Loucy (cell line): ENCODE measurements around the gene ISM1.

Experiments
- H2AFZ ChIP-seq: fragments of 200-600 bp; sonication (generic); 2 replicates; pipeline ENCODE4 v1.6.0; 2016; ENCODE audit warnings: antibody characterized with exemption, mild to moderate bottlenecking, low read length, moderate library complexity
- H3F3A ChIP-seq: fragments of 200-600 bp; 2 replicates; pipeline ENCODE4 v1.6.0; 2016; ENCODE audit warnings: antibody characterized with exemption, low read depth, mild to moderate bottlenecking
- H3K27me3 ChIP-seq: fragments of 200-600 bp; sonication (generic); 2 replicates; pipeline ENCODE4 v1.6.1; 2014; ENCODE audit warnings: low read length, mild to moderate bottlenecking; ENCODE audit not compliant: insufficient read depth, poor library complexity, severe bottlenecking
- H3K36me3 ChIP-seq: fragments of 200-600 bp; sonication (generic); 2 replicates; pipeline ENCODE4 v1.6.1; 2016; ENCODE audit warnings: low read length; ENCODE audit not compliant: insufficient read depth
- H3K4me1 ChIP-seq: fragments of 200-600 bp; sonication (generic); 2 replicates; pipeline ENCODE4 v1.5.1; 2014; ENCODE audit warnings: low read length, mild to moderate bottlenecking; ENCODE audit not compliant: insufficient read depth, poor library complexity, severe bottlenecking
- H3K4me2 ChIP-seq: fragments of 200-600 bp; sonication (generic); 2 replicates; pipeline ENCODE4 v1.6.0; 2014; ENCODE audit warnings: antibody characterized with exemption, low read length, low read depth, mild to moderate bottlenecking; ENCODE audit not compliant: poor library complexity, severe bottlenecking
- H3K4me3 ChIP-seq: fragments of 200-600 bp; sonication (generic); 2 replicates; pipeline ENCODE4 v1.5.1; 2014; ENCODE audit warnings: low read length, mild to moderate bottlenecking, mixed read lengths; ENCODE audit not compliant: poor library complexity, severe bottlenecking
- H3K79me2 ChIP-seq: fragments of 200-600 bp; sonication (generic); 2 replicates; pipeline ENCODE4 v1.6.1; 2014; ENCODE audit warnings: low read length; ENCODE audit not compliant: insufficient read depth
- H3K9ac ChIP-seq: fragments of 200-600 bp; sonication (generic); 2 replicates; pipeline ENCODE4 v1.6.0; 2014; ENCODE audit warnings: mild to moderate bottlenecking, low read depth, low read length, moderate library complexity; ENCODE audit not compliant: poor library complexity, severe bottlenecking
- H3K9me2 ChIP-seq: fragments of 200-600 bp; sonication (generic); replicated peaks from 2 replicates; pipeline ENCODE4 v1.6.1; 2016; ENCODE audit warnings: low read depth, low read length, mixed read lengths
- H3K9me3 ChIP-seq: fragments of 200-600 bp; sonication (generic); 2 replicates; pipeline ENCODE4 v1.6.1; 2014; ENCODE audit warnings: mild to moderate bottlenecking, antibody characterized with exemption, low read length, low read depth; ENCODE audit not compliant: insufficient read depth
- H4K20me1 ChIP-seq: fragments of 200-600 bp; sonication (generic); 2 replicates; pipeline ENCODE4 v1.6.0; 2014; ENCODE audit warnings: antibody characterized with exemption, low read length, mild to moderate bottlenecking; ENCODE audit not compliant: insufficient read depth, poor library complexity, severe bottlenecking
- CTCF ChIP-seq: fragments of 200-600 bp; sonication (generic); conservative IDR thresholded peaks from 2 replicates; pipeline ENCODE4 v1.5.1; 2014; ENCODE audit warnings: mild to moderate bottlenecking, antibody characterized with exemption, low read length
- EZH2phosphoT487 ChIP-seq: fragments of 200-600 bp; IDR thresholded peaks from 2 replicates; pipeline ENCODE4 v1.6.1; 2018; ENCODE audit warnings: antibody characterized with exemption, mild to moderate bottlenecking, moderate library complexity, borderline replicate concordance

Gene ISM1

DNA sequence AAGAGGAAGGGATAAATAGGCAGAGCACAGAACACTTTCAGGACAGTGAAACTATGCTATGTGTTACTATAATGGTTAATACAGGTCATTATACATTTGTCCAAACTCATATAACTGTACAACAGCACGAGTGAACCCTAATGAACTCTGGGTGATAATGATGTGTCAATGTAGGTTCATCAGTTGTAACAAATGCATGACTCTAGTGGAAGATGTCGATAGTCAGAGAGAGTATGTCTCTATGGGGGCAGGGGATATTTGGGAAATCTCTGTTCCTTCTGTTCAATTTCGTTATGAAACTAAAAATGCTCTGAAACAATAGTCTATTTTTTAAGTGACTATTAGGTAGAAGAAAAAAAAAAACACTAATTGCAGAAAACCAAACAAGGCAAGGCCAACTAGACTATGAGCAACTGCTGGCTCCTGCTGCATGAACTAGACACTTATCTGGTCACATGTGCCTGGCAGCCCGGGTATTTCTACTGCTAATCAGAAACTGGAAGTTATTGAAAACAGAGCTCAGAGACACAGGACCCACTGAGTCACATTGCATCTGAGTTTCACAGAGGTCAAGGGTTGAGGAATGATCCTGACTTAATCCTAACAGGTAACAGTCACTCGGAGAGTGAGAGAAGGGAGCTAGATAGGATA lies 97.9 kb downstream of the ISM1 start:
- TF ChIP-seq CTCF (no peak), EZH2phosphoT487 (no peak)
- H3K4me3 ChIP-seq, result no peak overlapping the region
- H3K4me1 ChIP-seq, result peaks cover 4% of the 10 kb centered on the region
- no peak overlapping the region for H3K4me2 ChIP-seq
- H4K20me1 ChIP-seq, result no peaks in the 10 kb centered on the region
- H3K27me3 ChIP-seq, result no peaks in the 10 kb centered on the region
- no peaks in the 10 kb centered on the region for H3K79me2 ChIP-seq
- H3K36me3 ChIP-seq, result no peaks in the 10 kb centered on the region
- no peaks in the 10 kb centered on the region for H3K9me2 ChIP-seq
- H3F3A ChIP-seq, result no peaks in the 10 kb centered on the region
- H3K9ac ChIP-seq, result no peak overlapping the region
- H2AFZ ChIP-seq, result no peak overlapping the region
- no peaks in the 10 kb centered on the region for H3K9me3 ChIP-seq

GRCh38 chr20:13320702-13321101 lies 99.6 kb downstream of the ISM1 start:
- TF ChIP-seq EZH2phosphoT487, result no peak
- no peak for TF ChIP-seq CTCF
- Histone ChIP-seq H3K36me3 (no peaks in the 10 kb centered on the region), H3K79me2 (no peaks in the 10 kb centered on the region), H3K4me1 (peaks cover 4% of the 10 kb centered on the region), H3K9me3 (no peaks in the 10 kb centered on the region), H2AFZ (no peak overlapping the region), H3K9me2 (no peaks in the 10 kb centered on the region), H4K20me1 (no peaks in the 10 kb centered on the region), H3K4me3 (no peak overlapping the region), H3K27me3 (no peaks in the 10 kb centered on the region), H3K4me2 (no peak overlapping the region), H3F3A (no peaks in the 10 kb centered on the region), H3K9ac (no peak overlapping the region)

DNA sequence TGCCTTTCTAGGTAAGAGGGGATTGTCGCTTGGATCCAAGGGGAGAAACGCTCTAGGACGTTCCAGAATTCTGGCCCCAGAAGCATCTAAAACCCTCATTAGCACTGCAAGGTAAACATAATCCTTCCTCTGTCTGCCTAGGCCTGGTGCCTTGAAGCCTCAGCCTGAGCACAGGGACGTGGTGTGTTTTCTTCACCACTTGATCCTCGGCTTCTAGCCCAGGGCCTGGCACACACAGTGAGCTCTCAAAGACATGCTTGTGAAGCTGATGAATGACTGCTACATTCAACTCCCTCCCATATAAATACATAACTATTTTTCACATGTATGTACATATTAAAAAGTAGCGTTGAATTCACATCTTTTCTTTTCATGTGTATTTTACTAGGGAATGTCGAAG lies 100.3 kb downstream of the ISM1 start:
- TF ChIP-seq CTCF, result no peak
- TF ChIP-seq EZH2phosphoT487, result no peak
- no peaks in the 10 kb centered on the region for H3K9me2 ChIP-seq
- H3K4me2 ChIP-seq, result no peak overlapping the region
- H3K9me3 ChIP-seq, result no peaks in the 10 kb centered on the region
- H3K9ac ChIP-seq, result no peak overlapping the region
- H2AFZ ChIP-seq, result no peak overlapping the region
- no peaks in the 10 kb centered on the region for H3K79me2 ChIP-seq
- peaks cover 4% of the 10 kb centered on the region for H3K4me1 ChIP-seq
- H3K36me3 ChIP-seq, result no peaks in the 10 kb centered on the region
- no peaks in the 10 kb centered on the region for H3K27me3 ChIP-seq
- H3K4me3 ChIP-seq, result no peak overlapping the region
- H4K20me1 ChIP-seq, result no peaks in the 10 kb centered on the region
- H3F3A ChIP-seq, result no peaks in the 10 kb centered on the region
